ENCODE data around the gene LIMS3.
"Not testable (repeated sequence)": the region's sequence is repeated elsewhere in the genome, so short reads cannot be mapped to it uniquely, and the experiment has no call there.

LIMS3 gene

GRCh38 chr2:109897769-109898461 is 573 bp upstream of the LIMS3 start:
- not testable (repeated sequence) for H3K27me3 ChIP-seq (ENCODE audit: control insufficient read depth, insufficient read depth, low read length); H3K9me3 ChIP-seq (ENCODE audit: control insufficient read depth, low read length); H3K9ac ChIP-seq (ENCODE audit: low read length); H3K4me3 ChIP-seq (ENCODE audit: low read length); H3K4me1 ChIP-seq (ENCODE audit: control insufficient read depth, insufficient read depth, low read length); H3K36me3 ChIP-seq (ENCODE audit: control insufficient read depth, insufficient read depth, low read length)

DNA sequence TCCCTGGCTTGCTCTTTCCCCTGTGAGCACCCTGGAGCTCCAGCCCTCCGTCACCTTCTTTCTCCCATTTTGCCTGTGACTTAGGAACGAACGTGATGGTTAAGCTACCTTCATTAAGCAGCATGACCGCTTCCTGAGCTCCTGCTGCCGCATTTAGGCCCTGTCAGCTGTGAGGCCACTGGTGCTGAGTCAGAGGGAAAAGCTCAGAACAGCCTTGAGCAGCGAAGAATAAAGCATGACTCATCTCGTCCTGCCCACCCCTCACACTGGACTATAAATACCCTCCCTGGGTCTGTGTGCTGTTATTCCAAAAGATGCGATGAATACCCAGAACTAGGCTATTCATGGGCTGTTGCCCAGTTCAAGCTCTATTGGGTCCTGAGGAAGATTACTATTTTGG is 7.3 kb downstream of the LIMS3 start:
- H3K36me3 ChIP-seq (ENCODE audit: control insufficient read depth, insufficient read depth, low read length); H3K27me3 ChIP-seq (ENCODE audit: control insufficient read depth, insufficient read depth, low read length); H3K9me3 ChIP-seq (ENCODE audit: control insufficient read depth, low read length); H3K9ac ChIP-seq (ENCODE audit: low read length); H3K4me1 ChIP-seq (ENCODE audit: control insufficient read depth, insufficient read depth, low read length); H3K4me3 ChIP-seq (ENCODE audit: low read length): not testable (repeated sequence)

DNA sequence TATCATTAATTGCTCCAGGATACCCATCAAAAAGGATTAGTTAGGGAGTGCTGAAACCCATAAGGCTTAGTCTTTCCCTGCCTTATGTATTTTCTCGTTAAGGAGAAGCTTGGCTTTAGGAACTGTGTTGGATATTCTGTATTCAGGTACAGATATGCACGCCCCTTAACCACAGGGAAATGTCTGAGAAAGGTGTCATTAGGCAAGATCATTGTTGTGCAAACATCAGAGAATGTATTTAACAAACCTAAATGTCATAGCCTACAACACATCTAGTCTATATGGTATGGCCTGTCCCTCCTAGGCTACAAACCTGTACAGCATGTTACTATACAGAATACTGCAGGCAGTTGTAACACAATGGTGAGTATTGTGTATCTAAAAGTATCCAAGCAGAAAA is 10.1 kb downstream of the LIMS3 start:
- H3K4me3 ChIP-seq (ENCODE audit: low read length); H3K9me3 ChIP-seq (ENCODE audit: control insufficient read depth, low read length); H3K4me1 ChIP-seq (ENCODE audit: control insufficient read depth, insufficient read depth, low read length); H3K27me3 ChIP-seq (ENCODE audit: control insufficient read depth, insufficient read depth, low read length); H3K36me3 ChIP-seq (ENCODE audit: control insufficient read depth, insufficient read depth, low read length); H3K9ac ChIP-seq (ENCODE audit: low read length): not testable (repeated sequence)

GRCh38 chr2:109910789-109911188 is 12.3 kb downstream of the LIMS3 start:
- H3K4me1 ChIP-seq (ENCODE audit: control insufficient read depth, insufficient read depth, low read length); H3K4me3 ChIP-seq (ENCODE audit: low read length); H3K9me3 ChIP-seq (ENCODE audit: control insufficient read depth, low read length); H3K9ac ChIP-seq (ENCODE audit: low read length); H3K27me3 ChIP-seq (ENCODE audit: control insufficient read depth, insufficient read depth, low read length); H3K36me3 ChIP-seq (ENCODE audit: control insufficient read depth, insufficient read depth, low read length): not testable (repeated sequence)

GRCh38 chr2:109913911-109914310 is 15.4 kb downstream of the LIMS3 start:
- H3K36me3 ChIP-seq (ENCODE audit: control insufficient read depth, insufficient read depth, low read length); H3K9ac ChIP-seq (ENCODE audit: low read length); H3K27me3 ChIP-seq (ENCODE audit: control insufficient read depth, insufficient read depth, low read length); H3K9me3 ChIP-seq (ENCODE audit: control insufficient read depth, low read length); H3K4me1 ChIP-seq (ENCODE audit: control insufficient read depth, insufficient read depth, low read length); H3K4me3 ChIP-seq (ENCODE audit: low read length): not testable (repeated sequence)

GRCh38 chr2:109914552-109914951 is 16.1 kb downstream of the LIMS3 start:
- not testable (repeated sequence) for H3K27me3 ChIP-seq (ENCODE audit: control insufficient read depth, insufficient read depth, low read length); H3K36me3 ChIP-seq (ENCODE audit: control insufficient read depth, insufficient read depth, low read length); H3K4me1 ChIP-seq (ENCODE audit: control insufficient read depth, insufficient read depth, low read length); H3K9ac ChIP-seq (ENCODE audit: low read length); H3K9me3 ChIP-seq (ENCODE audit: control insufficient read depth, low read length); H3K4me3 ChIP-seq (ENCODE audit: low read length)

- not testable (repeated sequence) for H3K27me3 ChIP-seq (ENCODE audit: control insufficient read depth, insufficient read depth, low read length); H3K9me3 ChIP-seq (ENCODE audit: control insufficient read depth, low read length); H3K9ac ChIP-seq (ENCODE audit: low read length); H3K4me3 ChIP-seq (ENCODE audit: low read length); H3K4me1 ChIP-seq (ENCODE audit: control insufficient read depth, insufficient read depth, low read length); H3K36me3 ChIP-seq (ENCODE audit: control insufficient read depth, insufficient read depth, low read length)
Measured at GRCh38 chr2:109915830-109916229, 17.3 kb downstream of the LIMS3 start.

DNA sequence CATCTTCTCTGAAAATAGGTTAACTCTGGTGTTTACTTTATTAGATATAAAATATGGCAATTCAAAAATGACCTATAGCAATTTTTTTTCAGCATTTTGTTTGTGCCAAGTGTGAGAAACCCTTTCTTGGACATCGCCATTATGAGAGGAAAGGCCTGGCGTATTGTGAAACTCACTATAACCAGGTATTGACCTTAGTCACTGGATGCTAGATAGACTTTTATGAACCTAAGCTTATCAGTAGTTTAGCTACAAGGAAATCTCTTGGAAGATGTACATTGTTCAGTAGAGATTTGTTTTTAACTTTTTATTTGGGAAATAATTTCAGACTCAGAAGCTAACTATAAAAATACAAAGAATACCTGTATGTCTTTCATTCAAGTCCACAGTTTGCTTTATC is 21.7 kb downstream of the LIMS3 start:
- not testable (repeated sequence) for H3K4me3 ChIP-seq (ENCODE audit: low read length); H3K9me3 ChIP-seq (ENCODE audit: control insufficient read depth, low read length); H3K4me1 ChIP-seq (ENCODE audit: control insufficient read depth, insufficient read depth, low read length); H3K36me3 ChIP-seq (ENCODE audit: control insufficient read depth, insufficient read depth, low read length); H3K27me3 ChIP-seq (ENCODE audit: control insufficient read depth, insufficient read depth, low read length); H3K9ac ChIP-seq (ENCODE audit: low read length)

DNA sequence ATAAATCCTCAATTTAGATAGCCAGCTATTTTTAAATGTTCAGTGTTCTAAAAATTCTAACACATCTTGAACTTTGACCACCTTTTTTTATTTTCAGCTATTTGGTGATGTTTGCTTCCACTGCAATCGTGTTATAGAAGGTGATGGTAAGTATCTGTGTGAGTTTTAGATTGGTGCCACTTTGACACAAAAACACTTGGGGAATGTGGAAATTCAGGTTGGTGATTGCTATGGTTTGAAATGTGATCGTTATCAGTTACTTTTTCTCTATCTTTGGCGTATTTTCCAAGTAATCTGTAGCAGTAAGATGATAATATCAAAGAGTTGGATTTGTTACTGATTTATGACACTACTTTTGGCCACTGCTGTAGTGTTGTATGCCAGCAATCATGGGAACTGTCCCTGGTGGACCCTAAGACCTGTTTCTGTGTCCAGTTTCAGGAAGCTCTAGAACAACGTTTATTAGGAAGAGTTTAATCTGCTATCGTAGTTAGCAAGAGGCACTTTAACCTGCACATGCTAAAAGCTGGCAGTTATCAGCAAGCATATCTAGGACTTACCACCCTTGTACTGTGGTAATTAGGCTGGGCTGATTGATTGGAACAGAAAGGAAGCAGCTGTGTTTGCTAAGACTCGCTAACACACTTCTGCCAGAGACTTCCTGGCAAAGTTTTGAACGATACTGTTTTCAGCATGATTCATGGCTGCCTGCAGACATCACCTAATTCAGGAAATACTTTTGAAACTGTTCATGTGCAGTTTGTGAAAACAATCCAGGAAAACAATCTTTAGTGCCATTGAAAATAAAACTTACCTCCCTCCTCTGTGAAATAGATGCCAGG is 23.3 kb downstream of the LIMS3 start:
- H3K4me3 ChIP-seq (ENCODE audit: low read length); H3K9ac ChIP-seq (ENCODE audit: low read length); H3K4me1 ChIP-seq (ENCODE audit: control insufficient read depth, insufficient read depth, low read length); H3K27me3 ChIP-seq (ENCODE audit: control insufficient read depth, insufficient read depth, low read length); H3K9me3 ChIP-seq (ENCODE audit: control insufficient read depth, low read length); H3K36me3 ChIP-seq (ENCODE audit: control insufficient read depth, insufficient read depth, low read length): not testable (repeated sequence)

DNA sequence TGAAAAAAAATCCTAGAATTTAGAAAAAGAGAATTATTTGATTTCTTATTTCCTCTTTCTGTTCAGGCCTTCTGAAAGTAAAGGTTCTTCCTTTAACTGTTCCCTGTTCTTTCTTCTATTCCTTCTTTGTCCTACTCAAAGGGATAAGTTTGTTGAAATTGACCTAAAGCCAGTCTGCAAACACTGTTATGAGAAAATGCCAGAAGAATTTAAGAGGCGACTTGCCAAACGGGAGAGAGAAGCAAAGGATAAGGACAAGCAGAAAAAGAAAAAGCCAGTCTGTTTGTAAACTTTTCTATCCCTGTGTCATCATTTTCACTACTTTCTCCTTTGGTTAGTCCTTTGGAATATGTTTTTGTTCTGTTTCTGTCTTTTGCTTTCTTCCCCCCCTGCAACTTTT is 26.0 kb downstream of the LIMS3 start:
- H3K36me3 ChIP-seq (ENCODE audit: control insufficient read depth, insufficient read depth, low read length); H3K4me1 ChIP-seq (ENCODE audit: control insufficient read depth, insufficient read depth, low read length); H3K9ac ChIP-seq (ENCODE audit: low read length); H3K9me3 ChIP-seq (ENCODE audit: control insufficient read depth, low read length); H3K27me3 ChIP-seq (ENCODE audit: control insufficient read depth, insufficient read depth, low read length); H3K4me3 ChIP-seq (ENCODE audit: low read length): not testable (repeated sequence)

DNA sequence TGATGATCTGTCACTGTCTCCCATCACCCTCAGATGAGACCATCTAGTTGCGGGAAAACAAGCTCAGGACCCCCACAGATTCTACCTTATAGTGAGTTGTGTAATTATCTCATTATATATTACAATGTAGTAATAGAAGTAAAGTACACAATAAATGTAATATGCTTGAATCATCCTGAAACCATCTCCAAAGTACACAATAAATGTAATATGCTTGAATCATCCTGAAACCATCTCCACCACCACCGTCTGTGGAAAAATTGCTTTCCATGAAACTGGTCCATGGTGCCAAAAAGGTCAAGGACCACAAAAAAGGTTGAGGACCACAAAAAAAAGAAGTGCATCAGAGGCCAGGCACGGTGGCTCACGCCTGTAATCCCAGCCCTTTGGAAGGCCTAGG is 29.3 kb downstream of the LIMS3 start:
- not testable (repeated sequence) for H3K4me1 ChIP-seq (ENCODE audit: control insufficient read depth, insufficient read depth, low read length); H3K9me3 ChIP-seq (ENCODE audit: control insufficient read depth, low read length); H3K4me3 ChIP-seq (ENCODE audit: low read length); H3K27me3 ChIP-seq (ENCODE audit: control insufficient read depth, insufficient read depth, low read length); H3K9ac ChIP-seq (ENCODE audit: low read length); H3K36me3 ChIP-seq (ENCODE audit: control insufficient read depth, insufficient read depth, low read length)

DNA sequence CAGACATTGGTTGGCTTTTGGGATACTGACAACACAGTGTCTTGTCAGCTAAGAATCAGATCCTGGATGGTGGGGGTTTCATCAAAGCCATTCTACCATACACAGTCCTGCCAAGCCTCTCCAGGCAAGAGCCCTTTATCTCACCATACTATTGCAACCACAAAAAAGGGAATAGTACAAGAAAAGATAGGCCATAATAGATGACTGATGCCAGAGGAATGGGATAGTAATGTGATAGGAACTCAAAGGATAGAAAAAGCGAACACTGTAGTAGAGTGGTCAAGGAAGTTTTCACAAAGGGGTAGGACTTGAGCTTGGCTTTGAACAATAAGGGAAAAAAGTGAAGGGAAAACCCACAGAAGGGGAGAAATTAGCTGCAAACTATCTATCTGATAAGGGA is 30.7 kb downstream of the LIMS3 start:
- not testable (repeated sequence) for H3K4me3 ChIP-seq (ENCODE audit: low read length); H3K27me3 ChIP-seq (ENCODE audit: control insufficient read depth, insufficient read depth, low read length); H3K36me3 ChIP-seq (ENCODE audit: control insufficient read depth, insufficient read depth, low read length); H3K9ac ChIP-seq (ENCODE audit: low read length); H3K4me1 ChIP-seq (ENCODE audit: control insufficient read depth, insufficient read depth, low read length); H3K9me3 ChIP-seq (ENCODE audit: control insufficient read depth, low read length)

- not testable (repeated sequence) for H3K9ac ChIP-seq (ENCODE audit: low read length); H3K36me3 ChIP-seq (ENCODE audit: control insufficient read depth, insufficient read depth, low read length); H3K9me3 ChIP-seq (ENCODE audit: control insufficient read depth, low read length); H3K4me3 ChIP-seq (ENCODE audit: low read length); H3K27me3 ChIP-seq (ENCODE audit: control insufficient read depth, insufficient read depth, low read length); H3K4me1 ChIP-seq (ENCODE audit: control insufficient read depth, insufficient read depth, low read length)
Measured at GRCh38 chr2:109936534-109936933, 38.0 kb downstream of the LIMS3 start.

Measured in mucosa of stomach (tissue), 1 donor.